Lung (tissue), 12 donors: ENCODE data around the gene NT5DC2. TPM values are rescaled to one million over a fixed set of nuclear protein-coding genes. Genes with fewer than 3 reads are reported as not detected.
A peak's percentile ranks its signal among the peaks of the same experiment; 100 is the strongest.

Experiments
- ATAC-seq: fragments of 200-7000 bp; cut with Tn5 transposase; one replicate; pipeline ENCODE4 v1.9.1; 2020; ENCODE audit warnings: moderate number of reproducible peaks; ENCODE audit not compliant: insufficient read depth, low FRiP score
- DNase-seq, 3 donors: peaks; one replicate each; pipeline ENCODE4 v3.0.0-alpha.2; 2013 to 2017
- H3K27ac ChIP-seq, 2 donors: one replicate each; pipeline ENCODE4 v1.5.1; 2013; ENCODE audit warnings: mild to moderate bottlenecking in 2 of 2, moderate library complexity in 2 of 2, control low read depth in 1 of 2, inconsistent platforms in 1 of 2, low read depth in 1 of 2, low read length in 1 of 2
- H3K27me3 ChIP-seq, 3 donors: one replicate each; pipeline ENCODE4 v1.5.1; 2013; ENCODE audit warnings: low read length in 2 of 3; ENCODE audit not compliant: control insufficient read depth in 3 of 3, insufficient read depth in 3 of 3
- H3K36me3 ChIP-seq, 4 donors: one replicate each; pipeline ENCODE4 v1.5.1; 2013; ENCODE audit warnings: low read length in 4 of 4, mild to moderate bottlenecking in 1 of 4, moderate library complexity in 1 of 4; ENCODE audit not compliant: control insufficient read depth in 4 of 4, insufficient read depth in 4 of 4
- H3K4me1 ChIP-seq, 5 donors: one replicate each; pipeline ENCODE4 v1.5.1; 2013; ENCODE audit warnings: low read length in 5 of 5, mild to moderate bottlenecking in 2 of 5, moderate library complexity in 1 of 5; ENCODE audit not compliant: control insufficient read depth in 5 of 5, insufficient read depth in 5 of 5
- H3K4me3 ChIP-seq: one replicate; pipeline ENCODE4 v1.5.1; 2013; ENCODE audit warnings: mild to moderate bottlenecking, control low read depth, moderate library complexity
- H3K9ac ChIP-seq, 2 donors: one replicate each; pipeline ENCODE4 v1.5.1; 2013; ENCODE audit warnings: low read length in 2 of 2, control low read depth in 1 of 2; ENCODE audit not compliant: insufficient read depth in 1 of 2
- H3K9me3 ChIP-seq, 4 donors: one replicate each; pipeline ENCODE4 v1.5.1; 2013; ENCODE audit warnings: low read length in 3 of 4, mild to moderate bottlenecking in 1 of 4, moderate library complexity in 1 of 4; ENCODE audit not compliant: control insufficient read depth in 4 of 4, insufficient read depth in 3 of 4
- WGBS, 2 donors: extraction: QIAGEN DNeasy Blood & Tissue Kit; methylation state at CpG; one replicate each; pipeline ENCODE4 v1.1.7; 2013; 5-methylcytosine and 5-hydroxymethylcytosine counted together
- polyA plus RNA-seq, 2 donors: library from polyadenylated mRNA; stranded (reverse); fragments of 200-250 nt; gene quantifications; one replicate each; pipeline ENCODE4 v1.2.1, GENCODE V29; 2013
- total RNA-seq, 2 donors: library from RNA; depleted of rRNA in 1 of 2; stranded (reverse); fragments of >200 nt in 1 of 2; gene quantifications; one replicate each; pipeline ENCODE4 v1.2.1, GENCODE V29; 2014 to 2021
- TF ChIP-seq, protein P1 (sequence below): IDR thresholded peaks from 2 replicates; pipeline ENCODE4 v1.5.1; 2012; ENCODE audit warnings: mild to moderate bottlenecking; ENCODE audit errors: control extremely low read depth, extremely low read depth
- donor health status: control.
- donor health status: control.
- donor health status: Bipolar disorder and iron deficiency.
- donor health status: healthy.
- donor health status: DM: yes; HTN: yes; CAD: no.

Gene NT5DC2
- total and polyA plus RNA-seq, 4 donors: 32.7 to 85.6 (median 51.2) TPM

DNA sequence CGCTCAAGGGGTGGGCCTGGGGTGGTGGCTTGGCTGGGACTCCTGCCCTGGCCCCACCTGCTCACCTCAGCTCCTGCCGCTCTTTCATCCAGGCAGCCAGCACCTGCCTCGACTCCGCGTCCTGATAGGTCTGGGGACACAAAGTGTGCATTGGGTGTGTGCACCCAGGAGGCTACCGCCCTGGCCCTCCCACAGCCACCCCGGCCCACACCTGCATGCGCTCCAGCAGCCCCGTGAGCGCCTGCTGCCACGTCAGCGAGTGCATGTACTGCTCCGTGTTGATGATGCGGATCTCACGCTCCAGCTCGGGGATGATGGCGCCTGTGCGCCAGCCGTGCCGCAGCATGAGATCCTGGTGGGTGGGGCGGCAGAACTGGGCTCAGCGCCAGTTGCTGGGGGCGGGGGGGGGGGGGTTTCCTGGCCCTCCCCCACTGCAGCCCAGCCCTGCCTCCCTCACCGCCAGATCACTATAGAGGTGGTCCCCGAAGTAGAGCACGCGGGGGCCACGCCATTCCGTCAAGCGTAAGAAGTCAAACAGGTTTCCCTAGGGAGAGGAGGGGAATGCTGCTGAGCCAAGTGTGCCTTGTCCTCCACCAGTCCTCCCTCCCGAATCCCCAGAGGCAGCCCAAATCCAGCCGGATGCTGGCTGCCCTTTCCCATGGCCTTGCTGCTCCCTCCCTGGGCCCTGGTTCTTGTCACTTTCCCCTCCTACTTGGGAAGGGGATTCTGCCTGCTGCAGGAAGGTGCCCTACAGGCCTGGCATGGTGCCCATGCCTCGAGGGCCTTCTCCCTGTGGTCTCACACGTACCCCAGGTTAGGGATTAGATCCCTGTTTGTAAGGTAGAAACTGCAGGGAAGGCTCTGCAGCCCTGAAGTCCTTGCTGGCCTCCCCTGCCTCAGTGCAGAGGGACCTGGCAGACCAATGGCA is 8.6 kb downstream of the NT5DC2 start:
- Histone ChIP-seq H3K9me3 (no peaks in the 10 kb centered on the region), H3K27ac (peak overlapping the region; percentile 5 to 89), H3K4me3 (no peak overlapping the region), H3K9ac (peak overlapping the region in 1 of 2 donors; percentile 2), H3K27me3 (no peaks in the 10 kb centered on the region), H3K36me3 (peaks cover 0 to 40% (median 29%) of the 10 kb centered on the region in 4 donors), H3K4me1 (peaks cover 13 to 53% (median 23%) of the 10 kb centered on the region in 5 donors)
- 51 to 75% methylated on average over 34 of the region's 34 CpGs for WGBS, 2 donors
- ATAC-seq (no peak), DNase-seq (peak; percentile 63 to 88 (median 79))
- TF ChIP-seq, protein P1, sequence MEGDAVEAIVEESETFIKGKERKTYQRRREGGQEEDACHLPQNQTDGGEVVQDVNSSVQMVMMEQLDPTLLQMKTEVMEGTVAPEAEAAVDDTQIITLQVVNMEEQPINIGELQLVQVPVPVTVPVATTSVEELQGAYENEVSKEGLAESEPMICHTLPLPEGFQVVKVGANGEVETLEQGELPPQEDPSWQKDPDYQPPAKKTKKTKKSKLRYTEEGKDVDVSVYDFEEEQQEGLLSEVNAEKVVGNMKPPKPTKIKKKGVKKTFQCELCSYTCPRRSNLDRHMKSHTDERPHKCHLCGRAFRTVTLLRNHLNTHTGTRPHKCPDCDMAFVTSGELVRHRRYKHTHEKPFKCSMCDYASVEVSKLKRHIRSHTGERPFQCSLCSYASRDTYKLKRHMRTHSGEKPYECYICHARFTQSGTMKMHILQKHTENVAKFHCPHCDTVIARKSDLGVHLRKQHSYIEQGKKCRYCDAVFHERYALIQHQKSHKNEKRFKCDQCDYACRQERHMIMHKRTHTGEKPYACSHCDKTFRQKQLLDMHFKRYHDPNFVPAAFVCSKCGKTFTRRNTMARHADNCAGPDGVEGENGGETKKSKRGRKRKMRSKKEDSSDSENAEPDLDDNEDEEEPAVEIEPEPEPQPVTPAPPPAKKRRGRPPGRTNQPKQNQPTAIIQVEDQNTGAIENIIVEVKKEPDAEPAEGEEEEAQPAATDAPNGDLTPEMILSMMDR: no peak

DNA sequence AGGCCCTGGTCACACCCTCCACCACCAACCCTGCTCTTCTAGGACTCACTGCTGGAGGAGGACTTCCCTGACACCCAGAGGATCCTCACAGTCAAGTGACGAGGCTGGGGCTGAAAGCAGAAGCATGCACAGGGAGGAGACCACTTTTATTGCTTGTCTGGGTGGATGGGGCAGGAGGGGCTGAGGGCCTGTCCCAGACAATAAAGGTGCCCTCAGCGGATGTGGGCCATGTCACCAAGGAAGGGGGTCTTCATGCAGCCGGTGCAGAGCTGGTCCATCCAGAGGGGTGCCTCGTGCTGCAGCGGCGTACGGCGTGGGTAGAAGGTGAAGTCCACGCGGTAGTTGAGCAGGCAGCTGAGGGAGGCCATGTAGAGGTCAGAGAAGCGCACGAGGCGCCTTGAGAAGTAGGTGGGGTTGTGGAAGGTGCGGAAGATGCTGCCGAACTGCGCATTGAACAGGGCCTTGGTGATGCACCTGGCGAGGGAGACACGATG is 9.4 kb downstream of the NT5DC2 start:
- H3K27ac ChIP-seq: peak overlapping the region in 1 of 2 donors; percentile 62
- H3K36me3 ChIP-seq: peaks cover 0 to 40% (median 31%) of the 10 kb centered on the region in 4 donors
- H3K9ac ChIP-seq: no peak overlapping the region
- ATAC-seq (no peak), DNase-seq (peak in 1 of 3 donors; percentile 11)
- TF ChIP-seq, protein P1: no peak
- WGBS, 2 donors: 91 to 92% methylated on average over 18 of the region's 18 CpGs
- peaks cover 7 to 46% (median 22%) of the 10 kb centered on the region in 5 donors for H3K4me1 ChIP-seq
- H3K9me3 ChIP-seq: no peaks in the 10 kb centered on the region
- H3K4me3 ChIP-seq: no peak overlapping the region
- H3K27me3 ChIP-seq: no peaks in the 10 kb centered on the region

- no peak overlapping the region for H3K9ac ChIP-seq
- peaks cover 0 to 40% (median 30%) of the 10 kb centered on the region in 4 donors for H3K36me3 ChIP-seq
- H3K9me3 ChIP-seq: no peaks in the 10 kb centered on the region
- no peak for ATAC-seq
- TF ChIP-seq, protein P1: no peak
- H3K4me1 ChIP-seq: peaks cover 4 to 40% (median 18%) of the 10 kb centered on the region in 5 donors
- no peak overlapping the region for H3K4me3 ChIP-seq
- no peak overlapping the region for H3K27ac ChIP-seq
- H3K27me3 ChIP-seq: no peaks in the 10 kb centered on the region
- WGBS, 2 donors: 95% methylated on average over 26 of the region's 26 CpGs
- DNase-seq: peak in 1 of 3 donors; percentile 13
Measured at GRCh38 chr3:52523386-52524257, 10.0 kb downstream of the NT5DC2 start.
